ENCODE measurements around the gene RFPL4A.
"Not testable (repeated sequence)": the region's sequence is repeated elsewhere in the genome, so short reads cannot be mapped to it uniquely, and the experiment has no call there.

Gene RFPL4A

GRCh38 chr19:55758797-55759196, at the start of gene RFPL4A:
Gene RFPL4A, plus strand, starts transcription at chr19:55759097. Its CDS starts 2,704 bp downstream, at chr19:55761801.
- DNase-seq: not testable (repeated sequence)

DNA sequence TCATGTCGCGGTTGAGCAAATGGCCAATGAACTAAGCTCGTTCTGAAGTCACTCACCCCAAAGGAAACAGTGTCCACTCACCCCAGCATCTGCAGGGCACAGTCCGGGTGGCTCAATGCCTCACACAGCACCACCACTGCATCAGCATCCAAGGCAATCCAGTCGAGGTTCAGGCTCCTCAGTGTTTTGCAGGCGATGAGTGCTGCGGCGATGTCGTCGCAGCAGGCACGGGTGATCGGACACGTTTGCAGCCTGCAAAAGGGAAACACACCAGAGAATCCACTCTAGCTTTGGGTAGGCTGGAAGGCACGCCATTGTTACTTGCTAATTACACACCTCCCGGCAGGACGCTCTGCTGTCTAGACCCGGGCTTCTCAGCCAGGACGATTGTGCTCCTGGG, 47.2 kb upstream of the RFPL4A start:
- no peak for DNase-seq

DNA sequence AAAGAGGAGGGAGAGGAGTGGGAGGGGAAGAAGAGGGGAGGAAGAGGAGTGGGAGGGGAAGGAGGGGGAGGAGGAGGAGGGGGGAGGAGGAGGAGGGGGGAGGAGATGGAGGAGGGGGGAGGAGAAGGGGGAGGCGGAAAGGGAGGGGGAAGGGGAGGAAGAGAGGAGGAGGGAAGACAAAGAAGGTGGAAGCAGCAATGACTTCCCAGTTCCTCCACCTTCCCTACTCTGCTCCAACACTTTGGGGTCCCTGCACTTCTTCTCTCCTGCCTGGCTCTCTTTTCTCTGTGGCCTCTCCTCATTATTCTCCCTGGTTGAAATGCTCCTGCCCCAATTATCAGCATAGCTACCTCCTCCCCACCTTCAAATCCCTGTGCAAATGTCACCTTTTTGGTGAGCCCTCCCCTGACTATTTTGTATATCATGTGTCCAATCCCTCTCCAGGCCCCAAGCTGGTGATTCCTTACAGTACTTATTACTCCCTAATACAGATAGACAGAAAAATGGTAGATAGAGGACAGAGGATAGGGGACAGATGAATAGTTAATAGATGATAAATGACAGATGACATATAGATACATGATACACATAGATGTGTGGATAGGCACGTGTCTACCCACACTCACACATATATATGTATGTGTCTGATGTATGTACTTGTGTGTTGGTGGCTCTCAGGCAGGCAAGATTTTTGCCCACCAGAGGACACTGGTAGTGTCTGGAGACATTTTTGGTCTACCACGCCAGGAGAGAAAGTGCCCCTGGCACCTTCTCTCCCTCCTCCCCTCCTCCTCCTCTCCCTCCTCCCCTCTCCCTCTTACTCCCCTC, 45.9 kb upstream of the RFPL4A start:
- no peak for DNase-seq

DNA sequence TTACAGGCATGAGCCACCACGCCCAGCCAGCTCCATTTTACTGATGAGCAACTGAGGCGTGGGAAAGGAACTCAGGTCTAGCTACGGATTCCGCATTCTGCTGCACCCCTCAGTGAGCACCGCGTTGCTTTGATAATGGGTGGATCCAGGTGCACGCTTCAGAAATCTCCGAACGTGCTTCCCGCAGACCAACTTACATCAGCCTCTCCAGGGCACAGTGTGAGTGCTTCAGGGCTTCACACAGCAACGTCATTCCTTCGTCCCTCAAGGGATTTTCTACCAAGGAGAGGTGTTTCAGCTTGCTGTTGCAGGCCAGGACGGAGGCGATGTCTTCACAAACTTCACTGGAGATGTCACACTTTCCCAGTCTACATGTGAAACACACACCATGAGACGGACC, 42.4 kb upstream of the RFPL4A start:
- no peak for DNase-seq

DNA sequence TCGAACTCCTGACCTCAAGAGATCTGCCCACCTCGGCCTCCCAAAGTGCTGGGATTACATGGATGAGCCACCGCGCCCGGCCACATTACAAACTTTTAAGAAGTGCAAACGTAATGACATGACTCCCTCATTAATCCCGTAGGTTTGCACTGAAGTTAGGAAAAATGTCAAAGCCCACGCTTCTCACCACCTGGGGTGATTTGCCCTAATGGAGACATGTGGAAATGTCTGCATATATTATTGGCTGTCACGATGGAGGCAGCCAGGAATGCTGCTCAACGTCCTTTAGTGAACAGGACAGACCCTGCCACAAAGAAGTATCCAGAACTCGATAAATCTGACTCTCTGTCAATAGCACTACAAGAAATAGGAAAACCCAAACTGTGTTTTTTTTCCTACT, 41.6 kb upstream of the RFPL4A start:
- DNase-seq: no peak

- DNase-seq: not testable (repeated sequence)
These were observed 40.8 kb upstream of the RFPL4A start for GRCh38 chr19:55717879-55718711.

- DNase-seq: no peak
These were observed 38.6 kb upstream of the RFPL4A start for GRCh38 chr19:55720214-55720746.

- no peak for DNase-seq
These were observed 38.1 kb upstream of the RFPL4A start for GRCh38 chr19:55720801-55721200.

- no peak for DNase-seq
These were observed 35.4 kb upstream of the RFPL4A start for GRCh38 chr19:55723491-55723890.

DNA sequence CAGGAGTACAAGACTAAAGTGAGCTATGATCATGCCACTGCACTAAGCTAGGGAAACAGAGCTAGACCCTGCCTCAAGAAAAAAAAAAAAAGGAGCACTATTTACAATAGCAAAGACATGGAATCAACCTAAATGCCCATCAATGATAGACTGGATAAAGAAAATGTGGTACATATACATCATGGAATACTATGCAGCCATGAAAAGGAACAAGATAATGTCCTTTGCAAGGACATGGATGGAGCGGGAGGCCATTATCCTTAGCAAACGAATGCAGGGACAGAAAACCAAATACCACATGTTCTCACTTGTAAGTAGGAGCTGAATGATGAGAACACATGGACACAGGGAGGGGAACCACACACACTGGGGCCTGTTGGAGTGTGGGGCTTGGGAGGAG, 28.5 kb upstream of the RFPL4A start:
- not testable (repeated sequence) for DNase-seq

- DNase-seq: no peak
These were observed 20.6 kb upstream of the RFPL4A start, which contains the start of gene NLRP9 for GRCh38 chr19:55738302-55738701. Gene NLRP9, minus strand, starts transcription at chr19:55738402. Its CDS starts 28 bp downstream, at chr19:55738374.

- DNase-seq: no peak
These were observed 8.2 kb upstream of the RFPL4A start for GRCh38 chr19:55750715-55751114.

DNA sequence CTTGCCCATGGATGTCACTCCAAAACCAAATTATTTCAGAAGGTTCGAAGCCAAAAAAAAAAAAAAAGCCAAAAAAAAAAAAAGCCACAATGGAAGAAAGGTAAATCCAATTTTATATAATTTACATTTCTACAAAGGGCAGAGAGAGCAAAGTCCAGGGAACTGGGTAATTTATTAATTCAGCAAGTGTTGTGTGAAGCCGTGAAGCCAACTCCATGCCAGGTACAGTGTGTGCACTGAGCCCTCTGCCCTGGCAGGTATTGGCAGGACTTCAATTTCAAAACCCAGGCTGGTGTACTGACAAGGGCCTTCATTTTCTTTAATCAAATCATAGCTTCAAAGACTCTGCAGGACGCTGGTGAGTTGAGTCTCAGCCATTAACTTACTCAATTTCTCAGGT, 5.5 kb upstream of the RFPL4A start:
- no peak for DNase-seq

GRCh38 chr19:55756808-55757207, 2.1 kb upstream of the RFPL4A start:
- DNase-seq: not testable (repeated sequence)

DNA sequence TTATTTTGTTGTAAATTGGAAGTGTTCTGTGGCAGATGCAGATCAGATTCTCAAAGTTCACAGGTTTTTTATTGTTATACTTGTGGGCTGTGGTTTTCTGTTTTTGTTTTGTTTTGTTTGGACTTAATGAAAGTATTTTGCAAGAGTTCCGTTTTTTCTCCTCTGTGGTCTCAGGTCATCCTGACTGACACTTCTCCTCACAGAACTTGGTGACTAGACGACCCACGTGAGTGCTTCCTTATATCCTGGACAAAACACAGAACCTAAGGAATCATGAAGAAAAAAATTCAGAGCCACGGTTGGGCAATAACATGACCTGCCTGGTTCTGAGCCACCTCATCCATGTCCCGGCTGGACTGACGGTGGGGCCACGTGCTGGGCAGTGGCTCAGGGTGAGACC, 7.6 kb downstream of the RFPL4A start:
- DNase-seq: peak; percentile 46

GRCh38 chr19:55768818-55769217, 9.9 kb downstream of the RFPL4A start, which contains the start of gene RFPL4AL1:
Gene RFPL4AL1, plus strand, starts transcription at chr19:55769118. Its CDS starts 2,687 bp downstream, at chr19:55771805.
- not testable (repeated sequence) for DNase-seq

DNA sequence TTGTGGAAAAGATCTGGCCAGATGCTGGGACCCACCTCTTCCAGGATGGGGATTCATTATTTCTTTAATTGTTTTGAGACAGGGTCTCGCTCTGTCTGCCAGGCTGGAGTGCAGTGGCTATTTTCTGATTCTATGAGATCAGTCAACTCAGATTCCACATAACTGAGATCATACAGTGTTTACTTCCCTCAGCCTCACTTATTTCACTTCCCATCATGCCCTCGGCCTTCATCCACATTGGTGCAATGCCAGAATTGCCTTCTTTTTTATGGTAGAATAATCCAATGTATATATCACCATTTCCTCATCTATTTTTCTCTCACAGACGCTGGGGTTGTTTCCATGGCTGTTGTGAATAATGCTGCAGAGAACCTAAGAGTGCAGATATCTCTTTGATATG, 10.7 kb downstream of the RFPL4A start:
- not testable (repeated sequence) for DNase-seq

DNA sequence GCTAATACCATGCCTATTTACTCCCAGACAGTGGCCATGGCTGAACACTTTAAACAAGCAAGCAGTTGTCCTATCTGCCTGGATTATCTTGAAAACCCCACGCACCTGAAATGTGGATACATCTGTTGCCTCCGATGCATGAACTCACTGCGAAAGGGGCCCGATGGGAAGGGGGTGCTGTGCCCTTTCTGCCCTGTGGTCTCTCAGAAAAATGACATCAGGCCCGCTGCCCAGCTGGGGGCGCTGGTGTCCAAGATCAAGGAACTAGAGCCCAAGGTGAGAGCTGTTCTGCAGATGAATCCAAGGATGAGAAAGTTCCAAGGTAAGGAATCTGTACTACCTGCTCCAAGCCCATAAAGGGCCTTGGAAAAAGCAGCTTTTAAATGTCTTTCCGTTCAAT, 18.6 kb downstream of the RFPL4A start:
- peak; percentile 26 for DNase-seq

DNA sequence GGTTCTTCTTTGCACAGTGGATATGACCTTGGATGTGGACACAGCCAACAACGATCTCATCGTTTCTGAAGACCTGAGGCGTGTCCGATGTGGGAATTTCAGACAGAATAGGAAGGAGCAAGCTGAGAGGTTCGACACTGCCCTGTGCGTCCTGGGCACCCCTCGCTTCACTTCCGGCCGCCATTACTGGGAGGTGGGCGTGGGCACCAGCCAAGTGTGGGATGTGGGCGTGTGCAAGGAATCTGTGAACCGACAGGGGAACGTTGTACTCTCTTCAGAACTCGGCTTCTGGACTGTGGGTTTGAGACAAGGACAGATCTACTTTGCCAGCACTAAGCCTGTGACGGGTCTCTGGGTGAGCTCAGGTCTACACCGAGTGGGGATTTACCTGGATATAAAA, 19.4 kb downstream of the RFPL4A start:
- DNase-seq: no peak

GRCh38 chr19:55781112-55781511, 22.2 kb downstream of the RFPL4A start:
- no peak for DNase-seq

GRCh38 chr19:55795021-55795420, 36.1 kb downstream of the RFPL4A start:
- no peak for DNase-seq

DNA sequence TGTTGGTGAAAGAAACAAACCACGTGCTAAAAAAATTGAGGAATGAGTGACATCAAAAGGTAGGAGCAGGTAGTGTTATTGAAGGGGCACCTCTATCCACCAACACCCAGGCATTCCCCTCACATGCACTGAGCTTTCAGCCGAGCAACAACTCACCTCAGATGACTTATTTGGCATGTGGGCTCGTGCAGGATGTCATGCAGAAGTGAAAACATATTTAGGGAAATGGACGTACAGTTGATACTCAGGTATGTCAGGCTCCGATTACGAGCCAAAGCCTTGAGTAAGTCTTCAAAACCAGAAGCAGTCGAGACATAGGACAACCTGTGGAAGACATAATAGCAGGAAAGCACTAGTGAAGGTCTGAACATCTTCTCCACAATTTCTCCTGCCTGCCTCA, 42.5 kb downstream of the RFPL4A start:
- DNase-seq: no peak

- DNase-seq: no peak
These were observed 43.4 kb downstream of the RFPL4A start for GRCh38 chr19:55802281-55802680.
